NCI-H2171 treated with DMSO at 0.1 percent for 48 hours (cell line): ENCODE data around the gene THY1.
A peak's percentile ranks its signal among the peaks of the same experiment; 100 is the strongest.

Experiments used
- DNase-seq: peaks from one replicate; lab custom pipeline; 2025; lab: John Stamatoyannopoulos, UW

THY1 gene

DNA sequence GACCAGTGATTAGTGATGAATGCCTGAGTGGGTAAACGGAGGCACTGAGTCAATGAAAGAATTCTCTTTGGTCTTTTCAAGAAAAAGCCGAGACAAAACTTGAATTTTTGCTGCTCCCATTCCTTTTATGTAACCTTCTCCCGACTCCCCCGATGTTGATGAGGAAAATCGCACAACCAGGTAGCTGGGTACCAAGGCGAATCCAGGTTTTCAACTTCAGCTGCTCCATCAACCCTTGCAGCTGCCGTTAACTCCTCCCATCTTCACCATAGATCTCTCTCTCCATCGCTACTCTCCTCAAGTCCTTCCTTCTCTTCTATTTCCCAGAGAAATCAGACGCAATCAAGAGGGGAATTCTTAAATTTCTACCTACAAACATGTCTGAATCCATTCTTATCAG lies 40.9 kb downstream of the THY1 start:
- no peak for DNase-seq

DNA sequence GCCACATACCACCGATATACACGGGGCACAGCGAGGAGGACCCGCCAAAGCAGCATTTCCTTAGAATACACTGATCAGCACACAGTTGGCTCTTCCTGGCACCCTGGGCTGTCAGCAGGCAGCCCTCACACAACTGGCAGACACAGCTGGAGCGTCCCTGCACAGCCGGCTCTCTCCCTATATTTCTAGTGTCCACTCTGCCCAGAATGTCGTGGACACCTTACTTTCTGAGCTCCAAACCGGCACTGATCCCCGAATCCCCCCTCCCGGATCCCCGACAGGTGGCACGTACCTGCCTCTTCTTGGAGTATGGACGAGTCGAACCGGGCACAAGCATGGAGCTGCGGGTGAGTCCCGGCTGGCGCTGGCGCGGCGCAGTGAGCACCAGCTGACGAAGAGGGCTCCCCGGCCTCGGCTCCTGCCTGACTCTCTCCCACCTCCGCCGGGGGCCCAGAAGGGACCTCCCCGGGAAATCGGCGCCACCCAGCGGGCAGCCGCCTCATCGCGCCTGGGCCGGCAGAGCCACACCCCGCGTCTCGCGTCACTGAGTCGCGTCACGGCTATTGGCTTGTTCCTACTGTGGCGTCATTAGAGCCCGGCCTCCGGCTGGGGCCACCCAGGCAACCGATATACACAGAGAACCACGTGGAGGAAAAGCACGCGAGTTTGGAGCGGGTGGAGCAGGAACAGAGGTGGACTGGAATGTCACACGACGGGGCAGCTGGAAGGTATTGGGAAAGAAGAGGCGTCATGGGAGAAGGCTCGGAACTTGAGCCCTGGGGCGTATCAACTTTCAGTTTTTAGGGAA lies 41.6 kb downstream of the THY1 start, which contains the start of gene USP2:
TSS of gene USP2 (minus strand) at position 510 of the 808 bp plus-strand sequence. CDS start 8,210 bp downstream, outside the sequence.
- peak; percentile 85 for DNase-seq

DNA sequence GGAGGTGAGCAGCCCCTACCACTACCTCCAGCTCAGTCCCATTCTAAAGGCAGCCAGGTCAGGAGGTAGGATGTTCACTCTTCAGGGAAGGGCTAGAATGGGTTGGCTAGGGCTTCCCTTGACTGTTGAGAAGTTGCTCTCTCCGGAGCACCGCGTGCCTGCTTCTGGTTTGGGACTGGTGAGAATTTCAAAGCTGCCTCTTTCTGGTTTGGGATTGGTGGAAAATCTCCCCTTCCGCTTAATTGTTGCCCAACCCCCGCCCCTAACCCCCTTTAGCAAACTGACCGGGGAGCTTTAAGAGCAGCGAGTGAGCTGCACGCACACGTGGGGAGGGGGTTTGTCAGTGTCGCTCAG lies 42.2 kb downstream of the THY1 start:
- DNase-seq: no peak

DNA sequence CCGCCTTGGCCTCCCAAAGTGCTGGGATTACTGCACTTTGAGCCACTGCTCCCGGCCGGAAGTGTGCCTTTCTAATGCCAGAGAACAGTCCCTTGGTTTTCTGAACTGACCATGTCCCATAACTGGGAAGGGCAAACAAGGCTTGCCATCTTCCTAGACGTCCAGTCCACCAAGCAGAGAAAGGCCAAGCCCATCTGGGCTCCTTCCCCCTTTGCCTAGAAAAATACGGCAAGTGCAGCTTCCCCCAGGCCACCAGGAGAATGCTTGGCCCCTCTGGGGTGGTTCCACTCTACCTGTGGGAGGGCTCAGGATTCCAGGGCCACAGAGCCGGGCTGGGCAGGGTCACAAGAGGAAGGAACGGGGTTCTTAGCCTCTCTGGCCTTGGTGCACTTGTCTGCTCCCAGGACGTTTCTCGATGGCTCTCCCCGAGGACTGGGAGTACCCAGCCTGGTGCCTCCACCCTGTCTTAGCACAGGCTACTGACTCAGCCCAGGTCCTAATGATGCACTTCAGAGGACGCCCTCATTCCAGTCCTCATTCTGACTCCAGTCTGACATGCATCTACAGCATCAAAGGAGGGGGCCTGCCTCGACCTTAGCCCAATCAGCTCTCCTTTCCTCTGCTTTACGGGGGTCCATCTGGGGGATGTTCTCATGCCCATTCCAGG lies 42.7 kb downstream of the THY1 start:
- no peak for DNase-seq

DNA sequence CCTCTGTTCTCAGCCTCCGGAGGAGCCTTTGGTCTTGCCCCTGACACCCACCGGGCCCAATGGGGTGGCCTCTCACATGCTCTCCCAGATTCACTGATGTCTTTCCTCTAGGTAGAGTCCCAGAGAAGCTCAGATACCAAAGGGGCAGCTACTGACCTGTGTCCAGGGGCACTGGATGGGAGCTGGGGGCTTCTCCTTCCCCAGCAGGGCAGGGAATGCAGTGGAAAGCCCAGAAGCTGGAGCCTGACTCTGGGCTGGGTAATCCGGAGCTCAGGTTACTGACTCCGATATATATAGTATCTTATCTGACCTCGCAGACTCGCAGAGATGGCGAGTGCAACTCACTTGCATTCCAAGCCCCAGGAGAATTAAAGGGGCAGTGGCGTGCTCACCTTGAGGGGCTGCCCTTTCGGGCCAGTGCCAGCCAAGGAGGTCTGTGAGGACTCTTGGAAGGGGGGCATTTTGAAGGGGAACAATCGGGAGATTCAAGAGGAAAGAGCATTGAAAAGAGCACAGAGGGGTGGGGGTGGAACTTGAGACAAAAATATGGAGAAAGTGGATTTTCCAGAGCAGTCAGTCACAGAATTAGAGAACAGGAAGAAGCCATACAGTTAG lies 44.0 kb downstream of the THY1 start:
- no peak for DNase-seq

DNA sequence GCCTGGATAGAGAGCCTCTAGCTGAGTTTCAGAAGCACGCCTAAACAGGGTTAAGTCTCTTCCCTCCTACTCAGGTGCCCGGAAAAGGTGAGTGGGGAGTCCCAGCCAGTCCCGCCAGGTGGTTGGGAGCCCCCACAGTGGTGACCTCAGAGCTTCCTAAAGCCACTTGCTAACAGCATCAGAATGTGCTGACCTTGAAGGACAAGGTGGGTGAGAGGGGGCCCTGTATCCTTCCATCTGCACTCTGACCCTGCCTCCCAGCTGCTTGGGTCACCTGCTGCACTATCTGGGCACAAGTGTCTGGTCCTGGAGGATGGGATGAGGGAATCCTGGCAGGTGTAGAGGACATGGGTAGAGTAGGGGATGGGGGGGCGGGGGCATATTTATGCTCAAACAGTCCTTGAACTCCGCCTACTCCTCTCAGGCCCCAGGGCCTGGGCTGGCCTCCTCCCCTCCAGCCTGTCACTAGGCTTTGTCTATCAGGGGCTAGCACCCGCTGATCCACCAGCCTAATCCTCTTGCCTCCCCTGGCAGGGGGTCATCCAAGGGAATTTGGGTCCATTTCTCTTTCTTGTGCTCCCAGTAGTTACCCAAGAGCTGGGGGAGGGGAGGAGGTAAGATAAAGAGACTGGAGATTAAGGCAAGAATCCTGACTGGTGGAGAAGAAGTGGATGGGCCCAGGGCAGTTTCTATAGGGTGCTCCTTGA lies 44.9 kb downstream of the THY1 start:
- no peak for DNase-seq

DNA sequence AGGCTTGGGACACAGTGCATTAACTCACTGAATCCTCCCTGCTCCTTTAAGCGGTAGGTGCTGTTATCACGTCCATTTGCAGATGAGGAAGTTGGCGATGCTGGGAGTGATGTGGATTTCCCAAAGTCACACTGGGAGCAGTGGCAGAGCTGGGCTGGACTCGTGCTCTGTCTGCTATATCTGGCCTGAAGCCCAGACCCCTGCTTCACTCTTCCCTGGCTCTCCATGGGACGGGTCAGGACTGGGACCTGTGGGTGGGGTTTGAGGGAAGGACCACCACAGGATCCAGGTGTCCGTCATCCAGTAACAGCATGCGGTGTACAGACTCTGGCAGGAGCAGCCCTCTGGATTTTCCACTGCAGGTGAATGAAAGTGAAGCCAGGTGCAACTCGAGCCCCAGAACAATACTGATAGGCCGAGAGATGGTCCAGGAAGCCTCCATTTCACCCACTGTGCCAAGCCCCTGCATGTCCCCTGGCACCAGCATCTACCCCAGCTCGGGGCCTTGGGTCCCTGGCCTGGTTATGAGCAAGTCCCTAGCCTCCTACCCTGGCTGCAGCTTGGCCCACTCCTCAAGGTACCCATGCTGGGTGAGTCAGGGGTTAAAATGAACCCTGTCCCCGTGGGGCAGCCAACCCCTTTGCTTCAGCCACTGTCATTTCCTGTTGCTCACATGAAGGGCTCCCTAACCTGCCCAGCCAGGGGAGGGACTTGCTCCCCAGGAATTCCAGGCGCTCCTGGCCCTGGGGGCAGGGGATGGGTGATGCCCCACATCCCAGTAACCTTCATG lies 45.7 kb downstream of the THY1 start:
- no peak for DNase-seq

DNA sequence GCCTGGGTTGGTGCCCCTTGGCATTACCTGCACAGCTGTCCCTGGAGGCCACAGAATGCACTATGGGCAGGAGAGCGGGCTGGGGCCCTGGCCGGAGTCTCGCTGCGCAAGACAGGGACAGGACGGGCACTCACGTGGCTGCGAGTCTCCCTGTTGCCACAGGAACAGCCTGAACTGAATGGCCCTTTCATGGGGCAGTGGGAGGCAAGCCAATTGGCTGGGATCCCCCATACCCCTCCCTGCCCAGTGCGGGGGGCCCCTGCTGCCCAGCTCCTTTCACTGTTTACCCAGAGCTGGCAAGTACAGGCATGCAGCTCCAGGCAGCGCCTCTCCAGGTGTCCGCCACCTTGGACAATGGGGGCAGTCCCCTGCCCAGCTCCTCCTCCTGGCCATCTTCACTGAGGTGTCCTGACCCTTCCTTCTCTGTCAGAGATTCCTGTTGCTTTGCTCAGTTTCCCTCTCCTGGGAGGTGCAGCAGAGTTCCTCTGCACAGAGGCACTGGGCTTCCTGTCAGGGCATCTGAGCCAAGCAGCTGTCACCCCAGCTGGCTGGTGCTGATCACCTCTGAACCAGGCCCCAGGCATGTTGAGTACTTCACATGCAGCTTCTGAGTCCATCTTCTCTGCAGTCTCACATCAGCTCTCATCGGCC lies 46.6 kb downstream of the THY1 start:
- peak; percentile 55 for DNase-seq

DNA sequence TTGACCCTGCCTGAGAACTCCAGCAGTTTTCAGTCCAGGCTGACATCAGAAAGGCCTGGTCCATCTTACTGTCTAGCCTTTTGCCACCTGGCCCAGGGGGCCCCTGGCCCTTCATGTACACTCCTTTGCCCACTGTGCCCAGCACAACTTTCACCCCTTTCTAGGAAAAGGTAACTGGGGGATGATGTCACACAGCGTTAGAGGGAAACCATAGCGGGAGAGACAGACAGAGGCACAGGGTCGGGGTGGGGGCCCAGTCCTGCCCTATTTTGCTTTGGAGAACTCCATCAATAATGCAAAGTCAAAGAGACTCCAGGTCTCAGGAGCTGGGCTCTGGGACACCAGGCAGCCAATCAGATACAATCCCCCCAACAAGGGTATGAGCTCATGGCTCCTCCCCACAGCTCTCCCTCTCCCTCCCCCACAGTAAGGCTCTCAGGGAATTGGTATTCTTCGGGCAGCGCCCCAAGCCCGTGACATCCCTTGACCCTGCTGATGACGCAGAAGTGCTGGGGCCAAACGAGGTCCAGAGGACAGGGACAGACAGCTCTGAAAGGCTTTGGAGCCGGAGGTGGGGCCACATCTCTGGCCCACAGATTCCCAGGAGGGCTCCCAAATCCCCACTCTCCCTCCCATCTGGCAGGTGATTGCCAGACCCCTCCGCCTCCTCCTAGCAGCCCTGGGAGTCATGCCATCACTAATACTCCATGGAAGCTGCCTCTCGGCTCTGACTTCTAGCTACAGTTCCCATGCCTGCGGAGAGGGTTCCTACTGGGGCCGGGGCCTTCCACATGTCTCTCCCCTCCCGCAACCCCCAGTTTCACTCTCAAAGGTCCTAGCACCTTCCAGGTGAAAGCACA lies 47.4 kb downstream of the THY1 start:
- peak; percentile 28 for DNase-seq

DNA sequence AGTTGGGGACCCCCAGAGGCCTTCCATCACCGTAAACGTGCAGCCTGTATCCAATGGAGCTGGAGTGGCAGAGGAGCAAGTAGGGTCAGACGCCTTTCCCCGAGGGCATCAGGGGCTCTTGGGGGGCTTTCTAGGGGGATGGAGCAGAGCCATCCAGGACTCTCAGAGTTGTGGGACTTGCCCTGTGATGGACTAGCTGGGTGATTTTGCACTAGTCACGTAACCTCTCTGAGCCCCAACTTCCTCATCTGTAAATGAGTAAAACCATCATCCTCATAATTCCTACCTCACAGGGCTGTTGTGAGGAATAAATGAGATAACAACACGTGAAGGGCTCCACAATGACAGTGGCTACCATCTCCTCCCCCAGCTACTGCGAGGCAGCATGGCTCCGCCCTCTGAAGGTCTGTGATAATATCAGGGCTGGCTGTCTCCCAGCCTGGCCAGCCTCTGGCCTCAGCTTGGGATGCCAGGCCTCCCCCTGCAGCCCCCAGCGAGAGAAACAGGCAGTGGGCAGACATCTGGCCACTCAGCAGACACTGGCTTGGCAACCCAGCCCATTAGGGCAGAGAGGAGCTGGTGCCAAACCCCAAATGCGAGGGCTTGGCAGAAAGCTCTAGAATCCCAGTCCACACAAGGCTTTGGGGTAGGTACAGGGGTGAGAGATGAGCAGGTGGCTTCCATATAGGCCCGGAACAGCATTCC lies 48.2 kb downstream of the THY1 start:
- no peak for DNase-seq

DNA sequence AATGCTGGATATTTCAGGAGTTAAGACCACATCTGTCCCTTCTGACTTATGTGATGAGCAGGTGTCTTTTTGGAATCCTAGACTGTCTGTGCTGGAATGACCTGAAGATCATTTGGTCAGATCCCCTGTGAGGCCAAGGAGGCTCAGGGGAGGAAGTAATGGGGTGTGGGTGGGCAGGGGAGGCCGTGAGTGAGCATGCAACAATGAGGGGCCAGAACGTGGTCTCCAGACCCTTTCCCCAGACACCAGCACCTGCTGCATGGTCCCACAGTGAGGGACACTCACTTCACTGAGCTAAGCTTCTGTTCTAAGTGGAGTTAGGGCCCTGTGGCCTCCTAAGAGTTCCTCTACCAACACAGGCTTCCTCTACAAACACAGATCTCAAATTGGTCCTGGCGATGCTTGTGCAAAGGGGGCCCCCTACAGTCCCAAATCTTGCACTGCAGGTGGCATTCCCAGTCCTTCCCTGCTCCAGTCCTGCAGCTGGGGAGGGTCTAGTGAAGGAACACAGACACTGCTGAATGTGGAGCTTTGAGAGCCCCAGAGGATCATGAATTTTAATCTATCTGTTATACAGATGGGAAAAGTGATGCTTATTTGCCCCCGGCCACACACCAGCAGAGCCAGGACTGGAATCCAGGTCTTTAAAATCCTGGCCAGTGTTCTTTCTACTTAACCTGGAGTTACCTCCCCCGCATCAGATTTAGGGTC lies 48.9 kb downstream of the THY1 start:
- DNase-seq: peak; percentile 47

DNA sequence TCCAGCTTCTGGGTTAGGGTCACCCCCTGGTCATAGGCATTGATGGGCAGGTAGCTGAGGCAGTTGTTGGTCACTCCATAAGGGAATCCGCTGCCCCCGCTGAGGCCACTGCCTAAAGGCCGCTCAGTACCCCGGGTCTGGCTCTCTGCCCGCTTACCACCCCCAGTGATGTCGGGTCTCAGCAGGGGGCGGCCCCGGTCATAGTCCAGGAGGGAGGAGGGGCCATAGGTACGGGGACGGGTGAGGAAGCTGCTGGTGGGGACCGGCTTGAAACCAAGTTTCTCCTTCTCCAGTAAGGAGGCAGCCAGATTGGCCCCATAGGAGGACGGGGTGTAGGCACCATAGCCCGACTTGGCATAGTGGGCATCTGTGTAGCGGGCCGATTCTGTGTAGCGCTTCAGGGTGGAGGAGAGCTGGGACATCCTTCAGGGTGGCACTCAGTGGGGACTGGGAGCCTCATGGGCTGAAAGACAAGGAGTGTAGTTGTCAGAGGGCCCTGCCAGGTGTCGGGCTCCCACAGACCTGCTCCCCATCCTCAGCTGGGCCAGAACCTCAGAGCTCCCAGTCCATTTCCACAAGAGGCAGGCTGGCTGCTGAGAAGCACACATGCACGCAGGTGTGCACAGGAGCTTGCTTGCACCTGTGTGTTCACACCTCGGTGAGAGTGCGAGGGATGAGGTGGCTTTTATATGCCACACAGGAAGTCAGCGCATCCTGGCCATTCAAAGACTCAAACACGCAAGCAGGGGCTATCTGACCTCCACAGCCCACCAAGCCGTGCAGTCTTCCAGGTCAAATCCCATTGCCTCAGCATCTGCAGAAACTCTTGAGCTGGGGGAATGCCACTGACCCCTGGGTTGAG lies 49.7 kb downstream of the THY1 start:
- no peak for DNase-seq

DNA sequence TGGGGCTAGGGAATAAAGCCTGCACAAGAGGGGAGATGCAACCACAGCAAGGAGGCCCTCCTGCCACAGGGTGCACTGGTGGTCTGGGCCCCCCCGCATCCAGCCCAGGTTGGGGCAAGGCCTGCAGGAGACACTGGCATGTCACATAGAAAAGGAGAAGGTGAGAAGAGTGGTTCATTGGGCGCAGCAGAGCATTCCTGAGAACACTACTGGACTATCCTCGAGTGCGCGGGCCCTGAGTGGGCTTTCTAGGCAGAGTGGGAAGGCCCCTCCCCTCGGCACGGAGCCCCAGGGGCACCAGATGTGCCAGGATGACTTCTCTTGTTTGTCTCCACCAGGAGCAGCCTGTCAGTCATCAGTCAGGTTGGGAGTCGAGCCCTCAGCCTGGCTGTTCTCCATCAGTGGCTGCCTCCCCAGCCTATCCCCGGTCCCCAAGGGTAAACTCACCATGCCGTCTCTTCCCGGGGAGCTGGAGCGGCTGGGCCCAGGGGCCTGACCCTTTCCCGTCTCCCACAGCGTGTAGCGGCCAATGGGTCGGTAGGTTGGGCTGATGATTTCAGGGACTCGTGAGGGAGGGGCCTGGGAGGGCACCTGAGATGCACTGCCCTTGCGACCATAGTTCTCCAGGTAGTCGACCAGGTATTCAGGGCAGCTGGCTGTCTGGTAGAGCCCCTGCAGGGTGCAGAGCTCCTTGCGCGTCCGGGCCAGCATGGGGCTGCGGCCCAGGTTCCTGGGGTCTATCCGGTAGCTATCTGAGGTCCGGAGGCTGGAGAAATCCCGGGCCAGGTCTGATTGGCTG lies 50.5 kb downstream of the THY1 start:
- DNase-seq: peak; percentile 41

DNA sequence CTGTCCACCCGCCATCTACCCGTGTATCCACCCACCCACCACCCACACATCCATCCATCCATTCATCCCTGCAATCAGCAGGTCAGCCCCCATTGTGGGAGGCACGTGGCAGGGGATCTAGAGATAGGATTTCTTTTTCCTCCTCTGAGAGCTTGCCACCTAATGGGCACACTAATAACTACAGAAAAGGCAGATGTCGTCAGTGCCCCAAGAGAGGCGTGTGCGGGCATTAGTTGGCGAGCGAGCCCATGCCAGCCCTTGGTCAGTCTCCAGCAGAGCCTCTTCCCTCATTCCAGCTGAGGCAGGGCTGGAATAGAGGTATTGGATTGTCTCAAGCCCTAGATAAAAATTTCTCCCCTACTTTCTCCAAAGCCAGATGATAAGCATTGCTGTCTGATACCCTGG lies 51.2 kb downstream of the THY1 start:
- DNase-seq: peak; percentile 72

DNA sequence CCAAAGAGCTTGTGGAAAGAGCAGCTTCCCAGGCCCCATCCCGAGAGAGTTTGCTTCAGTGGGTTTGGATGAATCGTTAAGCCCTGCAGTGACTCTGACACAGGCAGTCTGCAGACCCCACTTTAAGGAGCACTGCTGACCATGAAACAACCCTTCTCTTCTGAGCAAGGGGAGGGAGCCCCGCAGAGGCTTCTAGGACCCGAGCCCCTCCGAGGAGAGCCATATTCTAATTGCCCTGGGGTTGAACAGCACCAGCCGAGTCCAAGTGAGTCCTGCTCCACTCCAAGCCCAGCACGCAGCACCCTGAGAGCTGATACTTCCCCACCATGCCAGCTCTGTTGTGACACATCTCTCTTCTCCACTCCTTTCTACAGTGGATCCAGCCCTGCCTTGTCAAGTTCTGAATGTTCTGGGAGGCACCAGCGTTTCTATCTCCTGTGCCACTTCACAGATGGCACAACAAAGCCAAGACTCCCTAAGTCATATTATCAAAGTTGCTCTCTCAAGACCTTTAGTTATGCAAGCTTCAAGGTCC lies 51.8 kb downstream of the THY1 start:
- no peak for DNase-seq

DNA sequence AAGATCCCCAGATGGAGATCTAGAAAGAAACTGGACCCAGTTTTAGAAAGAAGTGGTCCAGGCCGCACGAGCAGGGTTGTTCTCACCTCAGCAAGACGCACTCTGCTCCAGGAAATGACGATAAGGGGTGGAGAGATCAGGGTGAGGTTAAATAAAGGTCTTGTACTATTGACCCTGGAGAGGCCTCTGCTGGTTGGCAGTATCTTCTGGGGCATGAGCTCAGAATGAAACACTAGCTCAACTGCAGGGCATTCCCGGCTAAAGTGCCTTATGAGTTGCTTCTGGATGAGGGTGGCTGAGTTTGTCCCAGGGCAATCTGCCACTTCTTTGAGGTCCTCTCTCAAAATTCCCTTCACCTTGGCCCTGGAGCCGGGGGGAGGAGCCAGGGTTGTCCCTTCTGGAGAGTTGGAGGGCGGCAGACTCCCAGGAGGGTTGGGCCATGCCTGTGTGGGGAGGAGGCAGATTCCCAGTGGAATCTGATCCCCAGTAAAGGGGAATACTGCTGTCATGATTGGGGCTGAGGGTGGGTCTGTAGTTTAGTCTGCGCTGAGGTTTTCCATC lies 52.4 kb downstream of the THY1 start:
- DNase-seq: peak; percentile 47
